H1 (cell line): ENCODE results near the gene DDHD1. TPM values are rescaled to one million over a fixed set of nuclear protein-coding genes. Genes with fewer than 3 reads are reported as not detected.

Experiments
- CTCF ChIA-PET: fragments of 300-600 bp; sonication (Branson Sonifier 250); formaldehyde crosslinking; loops from one replicate; lab custom pipeline; 2021; ENCODE audit not compliant: partially characterized antibody; lab: Charles Lee
- POLR2A ChIA-PET: fragments of 300-600 bp; sonication (Branson Sonifier 250); formaldehyde crosslinking; loops from one replicate; lab custom pipeline; 2021; ENCODE audit warnings: inconsistent platforms; ENCODE audit not compliant: partially characterized antibody; lab: Charles Lee
- DNase-seq, 2 experiments: peaks; one replicate each; pipeline versions ENCODE4 v3.0.0 to v3.0.0-alpha.2; 2010 to 2022; ENCODE audit warnings: low spot score in 2 of 2, low read depth in 1 of 2, mixed read lengths in 1 of 2
- FAIRE-seq: peaks from 2 replicates; lab custom pipeline; 2011; peaks lifted over from hg19 to GRCh38; lab: Jason Lieb, UNC
- H2AFZ ChIP-seq: 2 replicates; pipeline ENCODE4 v1.8.1; 2012; ENCODE audit warnings: low read length, inconsistent platforms
- H2AK5ac ChIP-seq: 2 replicates; pipeline ENCODE4 v1.6.1; 2013; ENCODE audit warnings: low read depth, low read length
- H2BK120ac ChIP-seq: replicated peaks from 2 replicates; pipeline ENCODE3; 2013; ENCODE audit warnings: low read depth, low read length, inconsistent platforms
- H2BK12ac ChIP-seq: 2 replicates; pipeline ENCODE4 v1.6.1; 2013; ENCODE audit warnings: low read depth, low read length
- H2BK15ac ChIP-seq: 2 replicates; pipeline ENCODE4 v1.6.1; 2013; ENCODE audit warnings: low read length
- H2BK20ac ChIP-seq: 2 replicates; pipeline ENCODE4 v1.6.1; 2013; ENCODE audit warnings: low read length
- H2BK5ac ChIP-seq: 2 replicates; pipeline ENCODE4 v1.6.1; 2013; ENCODE audit warnings: low read depth, low read length
- H3K14ac ChIP-seq: 2 replicates; pipeline ENCODE4 v1.6.1; 2013; ENCODE audit warnings: inconsistent platforms; ENCODE audit not compliant: insufficient read length
- H3K18ac ChIP-seq: 2 replicates; pipeline ENCODE4 v1.6.1; 2013; ENCODE audit warnings: low read length; ENCODE audit errors: extremely low read depth
- H3K23ac ChIP-seq: 2 replicates; pipeline ENCODE4 v1.6.1; 2013; ENCODE audit warnings: inconsistent platforms; ENCODE audit not compliant: insufficient read length
- H3K23me2 ChIP-seq: 2 replicates; pipeline ENCODE4 v1.6.1; 2013; ENCODE audit warnings: low read depth, low read length
- H3K27ac ChIP-seq: 2 replicates; pipeline ENCODE4 v1.6.1; 2011; ENCODE audit warnings: low read depth, low read length, inconsistent platforms
- H3K27me3 ChIP-seq, 4 experiments: replicated peaks in 1 of 4; 1 replicate in 1 of 4; 2 replicates in 3 of 4; pipeline versions ENCODE4 v1.6.1 to v1.8.1; 2011 to 2013; ENCODE audit warnings: low read length in 3 of 4, mild to moderate bottlenecking in 3 of 4, inconsistent platforms in 2 of 4, mixed read lengths in 2 of 4, moderate library complexity in 1 of 4; ENCODE audit not compliant: control insufficient read depth in 3 of 4, insufficient read depth in 3 of 4; ENCODE audit errors: extremely low read depth in 1 of 4
- H3K36me3 ChIP-seq, 4 experiments: 2 replicates each; pipeline versions ENCODE4 v1.6.1 to v1.8.1; 2011 to 2013; ENCODE audit warnings: mild to moderate bottlenecking in 4 of 4, low read length in 3 of 4, moderate library complexity in 2 of 4, control low read depth in 1 of 4, inconsistent platforms in 1 of 4; ENCODE audit not compliant: insufficient read depth in 4 of 4, control insufficient read depth in 2 of 4
- H3K4ac ChIP-seq: replicated peaks from 2 replicates; pipeline ENCODE3; 2013; ENCODE audit warnings: low read length, low read depth, mixed read lengths, inconsistent platforms; ENCODE audit not compliant: insufficient read length
- H3K4me1 ChIP-seq, 4 experiments: replicated peaks in 1 of 4; 1 replicate in 1 of 4; 2 replicates in 3 of 4; pipeline versions ENCODE4 v1.6.1 to v1.8.1; 2011 to 2013; ENCODE audit warnings: low read length in 3 of 4, inconsistent platforms in 2 of 4, mixed read lengths in 1 of 4; ENCODE audit not compliant: insufficient read depth in 4 of 4, control insufficient read depth in 3 of 4
- H3K4me2 ChIP-seq, 2 experiments: 2 replicates each; pipeline versions ENCODE4 v1.6.1 to v1.8.1; 2011 to 2013; ENCODE audit warnings: low read depth in 2 of 2, low read length in 2 of 2, control low read depth in 1 of 2, inconsistent platforms in 1 of 2, mild to moderate bottlenecking in 1 of 2; ENCODE audit not compliant: insufficient read depth in 1 of 2
- H3K4me3 ChIP-seq, 4 experiments: fragments of 200-600, 300-600 bp in 1 of 4; sonication (generic), shearing (Covaris generic), sonication (Bioruptor Twin) in 1 of 4; 2 replicates each; pipeline versions ENCODE4 v1.5.1 to v1.8.1; 2011 to 2016; ENCODE audit warnings: low read length in 4 of 4, low read depth in 3 of 4, control low read depth in 2 of 4, inconsistent platforms in 2 of 4, mild to moderate bottlenecking in 2 of 4, mixed read lengths in 1 of 4, moderate library complexity in 1 of 4; ENCODE audit not compliant: insufficient read depth in 2 of 4; ENCODE audit errors: extremely low read depth in 1 of 4
- H3K56ac ChIP-seq: replicated peaks from 2 replicates; pipeline ENCODE3; 2013; ENCODE audit warnings: low read depth, mild to moderate bottlenecking, mixed read lengths, low read length, inconsistent platforms; ENCODE audit not compliant: insufficient read length
- H3K79me1 ChIP-seq: 2 replicates; pipeline ENCODE4 v1.6.1; 2013; ENCODE audit warnings: low read depth, low read length, control low read depth
- H3K79me2 ChIP-seq, 2 experiments: 2 replicates each; pipeline versions ENCODE4 v1.6.1 to v1.8.1; 2012 to 2013; ENCODE audit warnings: low read length in 2 of 2, mild to moderate bottlenecking in 2 of 2, inconsistent platforms in 1 of 2; ENCODE audit not compliant: insufficient read depth in 2 of 2, control insufficient read depth in 1 of 2
- H3K9ac ChIP-seq, 4 experiments: replicated peaks in 1 of 4; 1 replicate in 1 of 4; 2 replicates in 3 of 4; pipeline versions ENCODE4 v1.6.1 to v1.8.1; 2011 to 2013; ENCODE audit warnings: low read depth in 3 of 4, low read length in 3 of 4, control low read depth in 2 of 4, mild to moderate bottlenecking in 2 of 4, moderate library complexity in 2 of 4, inconsistent platforms in 1 of 4; ENCODE audit errors: extremely low read depth in 1 of 4
- H3K9me3 ChIP-seq, 2 experiments: 2 replicates each; pipeline versions ENCODE4 v1.6.1 to v1.8.1; 2012 to 2013; ENCODE audit warnings: mild to moderate bottlenecking in 2 of 2, moderate library complexity in 2 of 2, control low read depth in 1 of 2, inconsistent platforms in 1 of 2, low read depth in 1 of 2, low read length in 1 of 2, mixed read lengths in 1 of 2; ENCODE audit not compliant: insufficient read depth in 2 of 2
- H4K20me1 ChIP-seq, 2 experiments: replicated peaks in 1 of 2; 2 replicates each; pipeline versions ENCODE3 to v1.8.1; 2011 to 2013; ENCODE audit warnings: inconsistent platforms in 2 of 2, low read length in 2 of 2, mild to moderate bottlenecking in 1 of 2; ENCODE audit not compliant: insufficient read depth in 2 of 2, control insufficient read depth in 1 of 2
- H4K5ac ChIP-seq: 2 replicates; pipeline ENCODE4 v1.6.1; 2013; ENCODE audit warnings: low read length, low read depth, mixed read lengths, inconsistent platforms; ENCODE audit not compliant: insufficient read length
- H4K8ac ChIP-seq: 2 replicates; pipeline ENCODE4 v1.8.0; 2013; ENCODE audit warnings: mild to moderate bottlenecking, moderate library complexity, low read length, inconsistent platforms; ENCODE audit not compliant: insufficient read depth; ENCODE audit errors: extremely low read depth
- H4K91ac ChIP-seq: replicated peaks from 2 replicates; pipeline ENCODE3; 2013; ENCODE audit warnings: low read length, mixed read lengths, inconsistent platforms; ENCODE audit not compliant: insufficient read length
- BACH1 ChIP-seq: IDR thresholded peaks from 2 replicates; pipeline ENCODE4 v1.6.1; 2012; ENCODE audit warnings: low read length, improper control_type of control experiment
- CREB1 ChIP-seq: IDR thresholded peaks from 2 replicates; pipeline ENCODE4 v1.6.1; 2012; ENCODE audit warnings: inconsistent platforms
- EGR1 ChIP-seq: IDR thresholded peaks from 2 replicates; pipeline ENCODE4 v1.6.1; 2011; ENCODE audit warnings: low read depth, low read length, borderline replicate concordance
- JUN ChIP-seq: IDR thresholded peaks from 2 replicates; pipeline ENCODE4 v1.6.1; 2011; ENCODE audit warnings: low read depth, mild to moderate bottlenecking, improper control_type of control experiment, low read length
- RBBP5 ChIP-seq: IDR thresholded peaks from 2 replicates; pipeline ENCODE4 v1.7.1; 2012; ENCODE audit warnings: low read depth, mild to moderate bottlenecking, inconsistent platforms, low read length, moderate library complexity, borderline replicate concordance
- RNF2 ChIP-seq: fragments of 200-900, 300-1000 bp; sonication (generic); IDR thresholded peaks from 2 replicates; pipeline ENCODE4 v1.7.1; 2016; ENCODE audit warnings: borderline replicate concordance, low read depth, mild to moderate bottlenecking, antibody characterized with exemption, low read length; ENCODE audit not compliant: poor library complexity, severe bottlenecking; ENCODE audit errors: missing control alignments
- SIN3A ChIP-seq, 2 experiments: IDR thresholded peaks in 1 of 2; conservative IDR thresholded peaks in 1 of 2; 2 replicates each; pipeline ENCODE4 v1.6.1; 2011 to 2012; ENCODE audit warnings: low read length in 2 of 2, improper control_type of control experiment in 1 of 2, low read depth in 1 of 2, mild to moderate bottlenecking in 1 of 2
- SP1 ChIP-seq: IDR thresholded peaks from 2 replicates; pipeline ENCODE4 v1.6.1; 2011; ENCODE audit warnings: low read depth, low read length
- SP4 ChIP-seq: IDR thresholded peaks from 2 replicates; pipeline ENCODE4 v1.6.1; 2012; ENCODE audit warnings: low read length, inconsistent platforms
- TAF7 ChIP-seq: optimal IDR thresholded peaks from 2 replicates; pipeline ENCODE3; 2011; ENCODE audit warnings: low read depth, mild to moderate bottlenecking, inconsistent platforms, low read length, moderate library complexity, borderline replicate concordance
- TBP ChIP-seq: IDR thresholded peaks from 2 replicates; pipeline ENCODE4 v1.6.1; 2011; ENCODE audit warnings: low read depth, low read length, improper control_type of control experiment
- polyA plus RNA-seq, 7 experiments: library from polyadenylated mRNA; depleted of rRNA in 3 of 7; stranded (reverse) in 5 of 7; unstranded in 2 of 7; fragments of >200 nt in 5 of 7; fragments of 200-250 nt in 2 of 7; gene quantifications; 1 replicate in 5 of 7; 2 replicates in 1 of 7; 4 replicates in 1 of 7; pipeline versions ENCODE4 v1.2.1 to v1.2.3, GENCODE V29; 2011 to 2013; ENCODE audit warnings: missing spikeins in 2 of 7, mixed read lengths in 2 of 7
- total RNA-seq: library from RNA; stranded (reverse); fragmentation: NEBNext Ultra II Directional; extraction: Animal tissue kit (Norgen Biotek cat#: 25700); gene quantifications from 2 replicates; pipeline ENCODE4 v1.2.1, GENCODE V29; 2021
- TF ChIP-seq, protein P1 (sequence below): IDR thresholded peaks from 2 replicates; pipeline ENCODE4 v1.6.1; 2011; ENCODE audit warnings: low read depth, mild to moderate bottlenecking, low read length; ENCODE audit not compliant: insufficient read depth
- TF ChIP-seq, protein P2 (sequence below), 3 experiments: IDR thresholded peaks; 1 replicate in 2 of 3; 2 replicates in 1 of 3; pipeline versions ENCODE4 v1.5.1 to v1.6.1; 2011; ENCODE audit warnings: low read length in 3 of 3, mild to moderate bottlenecking in 3 of 3, inconsistent platforms in 2 of 3, low read depth in 1 of 3, moderate library complexity in 1 of 3; ENCODE audit not compliant: insufficient read depth in 1 of 3; ENCODE audit errors: control extremely low read depth in 1 of 3

DDHD1 gene
- total and polyA plus RNA-seq, 2 of the 8 experiments (the other 6 are each of a cell fraction or from before 2014, with no cell fraction given) = 3.6 to 16.0 TPM

DNA sequence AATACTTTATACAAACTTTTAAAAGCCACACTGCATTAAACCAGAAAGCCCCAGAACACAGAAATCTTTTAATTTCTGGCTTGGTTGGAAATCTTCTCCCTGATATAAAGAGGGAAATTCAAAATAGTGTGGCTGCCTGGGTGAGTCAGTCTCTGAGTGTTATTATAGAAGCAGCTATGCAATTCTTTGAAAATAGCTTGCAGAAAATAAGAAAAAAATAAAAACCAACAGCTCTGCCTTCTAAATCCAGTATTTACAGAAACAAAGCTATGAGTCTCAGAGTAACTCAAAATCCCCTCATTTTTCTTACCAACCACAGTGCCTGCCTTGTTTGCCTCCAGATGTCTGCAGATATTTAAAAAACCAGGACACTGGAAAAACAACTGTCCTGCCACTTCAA is 133.7 kb downstream of the DDHD1 start:
- H3K9me3 ChIP-seq = no peaks in the 10 kb centered on the region
- no peaks in the 10 kb centered on the region for H3K79me1 ChIP-seq
- no peak overlapping the region for H4K8ac ChIP-seq
- no peak overlapping the region for H3K14ac ChIP-seq
- H3K27me3 ChIP-seq = no peaks in the 10 kb centered on the region
- H3K18ac ChIP-seq = no peak overlapping the region
- no peak overlapping the region for H3K27ac ChIP-seq
- no peak overlapping the region for H4K5ac ChIP-seq
- no peak overlapping the region for H2BK5ac ChIP-seq
- no peak overlapping the region for H2BK15ac ChIP-seq
- CTCF ChIA-PET = no interaction called here
- no peak overlapping the region for H3K4me2 ChIP-seq
- H2BK12ac ChIP-seq = no peak overlapping the region
- H3K36me3 ChIP-seq = no peaks in the 10 kb centered on the region
- H3K4ac ChIP-seq = no peak overlapping the region
- H3K4me3 ChIP-seq = no peak overlapping the region
- H2AK5ac ChIP-seq = no peak overlapping the region
- no peak overlapping the region for H2BK20ac ChIP-seq
- no peak overlapping the region for H3K23ac ChIP-seq
- peaks cover 0 to 15% (median 6%) of the 10 kb centered on the region in 4 experiments; a peak in 4 of 7 replicates for H3K4me1 ChIP-seq
- H3K9ac ChIP-seq = no peak overlapping the region
- no peak for FAIRE-seq
- POLR2A ChIA-PET = no interaction called here
- H3K79me2 ChIP-seq = no peaks in the 10 kb centered on the region
- no peaks in the 10 kb centered on the region for H4K20me1 ChIP-seq
- H4K91ac ChIP-seq = no peak overlapping the region
- no peak overlapping the region for H2AFZ ChIP-seq
- H3K56ac ChIP-seq = no peak overlapping the region
- no peak overlapping the region for H2BK120ac ChIP-seq
- DNase-seq = no peak
- peaks cover 2% of the 10 kb centered on the region; the same call in 1 of the 2 replicates for H3K23me2 ChIP-seq
- TF ChIP-seq SP1 (no peak), RNF2 (no peak), RBBP5 (no peak), CREB1 (no peak), SP4 (no peak), SIN3A (conservative IDR thresholded peaks at IDR 0.05 in 1 of 2, IDR thresholded peaks at IDR 0.05 in 1 of 2; ENCODE audit: low read depth in 1 of 2, low read length in 2 of 2) (no peak), TAF7 (no peak), JUN (no peak), EGR1 (no peak), TBP (no peak), BACH1 (no peak)
- TF ChIP-seq, protein P1, sequence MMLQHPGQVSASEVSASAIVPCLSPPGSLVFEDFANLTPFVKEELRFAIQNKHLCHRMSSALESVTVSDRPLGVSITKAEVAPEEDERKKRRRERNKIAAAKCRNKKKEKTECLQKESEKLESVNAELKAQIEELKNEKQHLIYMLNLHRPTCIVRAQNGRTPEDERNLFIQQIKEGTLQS = no peak
- TF ChIP-seq, protein P2, sequence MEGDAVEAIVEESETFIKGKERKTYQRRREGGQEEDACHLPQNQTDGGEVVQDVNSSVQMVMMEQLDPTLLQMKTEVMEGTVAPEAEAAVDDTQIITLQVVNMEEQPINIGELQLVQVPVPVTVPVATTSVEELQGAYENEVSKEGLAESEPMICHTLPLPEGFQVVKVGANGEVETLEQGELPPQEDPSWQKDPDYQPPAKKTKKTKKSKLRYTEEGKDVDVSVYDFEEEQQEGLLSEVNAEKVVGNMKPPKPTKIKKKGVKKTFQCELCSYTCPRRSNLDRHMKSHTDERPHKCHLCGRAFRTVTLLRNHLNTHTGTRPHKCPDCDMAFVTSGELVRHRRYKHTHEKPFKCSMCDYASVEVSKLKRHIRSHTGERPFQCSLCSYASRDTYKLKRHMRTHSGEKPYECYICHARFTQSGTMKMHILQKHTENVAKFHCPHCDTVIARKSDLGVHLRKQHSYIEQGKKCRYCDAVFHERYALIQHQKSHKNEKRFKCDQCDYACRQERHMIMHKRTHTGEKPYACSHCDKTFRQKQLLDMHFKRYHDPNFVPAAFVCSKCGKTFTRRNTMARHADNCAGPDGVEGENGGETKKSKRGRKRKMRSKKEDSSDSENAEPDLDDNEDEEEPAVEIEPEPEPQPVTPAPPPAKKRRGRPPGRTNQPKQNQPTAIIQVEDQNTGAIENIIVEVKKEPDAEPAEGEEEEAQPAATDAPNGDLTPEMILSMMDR (IDR thresholded peaks at IDR 0.05; ENCODE audit: control extremely low read depth in 1 of 3, insufficient read depth in 1 of 3, low read depth in 1 of 3, low read length in 3 of 3) = no peak
